Liver (tissue), 9 donors: ENCODE measurements around the gene NFIB. TPM values are rescaled to one million over a fixed set of nuclear protein-coding genes. Genes with fewer than 3 reads are reported as not detected.
A peak's percentile ranks its signal among the peaks of the same experiment; 100 is the strongest.

Experiments
- DNase-seq: peaks from one replicate; pipeline ENCODE4 v3.0.0-alpha.2; 2017; ENCODE audit warnings: low spot score
- H3K27ac ChIP-seq, 2 donors: one replicate each; pipeline ENCODE4 v1.7.0; 2013; ENCODE audit warnings: inconsistent platforms in 2 of 2, low read length in 2 of 2, control low read depth in 1 of 2, low read depth in 1 of 2, mild to moderate bottlenecking in 1 of 2
- H3K27me3 ChIP-seq, 4 donors: one replicate each; pipeline versions ENCODE4 v1.6.1 to v1.7.0; 2013; ENCODE audit warnings: low read length in 3 of 4, inconsistent platforms in 1 of 4, mild to moderate bottlenecking in 1 of 4, moderate library complexity in 1 of 4; ENCODE audit not compliant: control insufficient read depth in 4 of 4, insufficient read depth in 4 of 4
- H3K36me3 ChIP-seq, 4 donors: one replicate each; pipeline versions ENCODE4 v1.6.1 to v1.7.0; 2013; ENCODE audit warnings: low read length in 3 of 4, mild to moderate bottlenecking in 3 of 4, low read depth in 1 of 4, moderate library complexity in 1 of 4; ENCODE audit not compliant: control insufficient read depth in 4 of 4, insufficient read depth in 3 of 4
- H3K4me1 ChIP-seq, 4 donors: one replicate each; pipeline versions ENCODE4 v1.6.1 to v1.7.0; 2013; ENCODE audit warnings: low read length in 3 of 4, mild to moderate bottlenecking in 3 of 4, moderate library complexity in 1 of 4; ENCODE audit not compliant: control insufficient read depth in 4 of 4, insufficient read depth in 4 of 4
- H3K4me3 ChIP-seq, 3 donors: one replicate each; pipeline versions ENCODE4 v1.6.1 to v1.7.0; 2013; ENCODE audit warnings: low read length in 3 of 3, control low read depth in 1 of 3, low read depth in 1 of 3, mild to moderate bottlenecking in 1 of 3
- H3K9ac ChIP-seq, 2 donors: one replicate each; pipeline ENCODE4 v1.7.0; 2013; ENCODE audit warnings: low read length in 2 of 2, mild to moderate bottlenecking in 2 of 2, moderate library complexity in 2 of 2, control low read depth in 1 of 2, low read depth in 1 of 2
- H3K9me3 ChIP-seq, 4 donors: one replicate each; pipeline versions ENCODE4 v1.6.1 to v1.7.0; 2013; ENCODE audit warnings: low read length in 3 of 4; ENCODE audit not compliant: control insufficient read depth in 4 of 4
- CTCF ChIP-seq: fragments of 150-350 bp; IDR thresholded peaks from 2 replicates; pipeline ENCODE4 v1.5.1; 2017; ENCODE audit warnings: improper control_type of control experiment, low read depth, low read length; ENCODE audit not compliant: missing input control
- EGR1 ChIP-seq, 2 donors: IDR thresholded peaks; 2 replicates each; pipeline ENCODE4 v1.6.1; 2016 to 2018; ENCODE audit warnings: antibody characterized with exemption in 2 of 2, low read depth in 2 of 2
- FOXA1 ChIP-seq: IDR thresholded peaks from 2 replicates; pipeline ENCODE4 v1.6.1; 2016; ENCODE audit warnings: antibody characterized with exemption
- GABPA ChIP-seq, 2 donors: IDR thresholded peaks in 1 of 2; conservative IDR thresholded peaks in 1 of 2; 2 replicates each; pipeline ENCODE4 v1.6.1; 2016; ENCODE audit warnings: antibody characterized with exemption in 2 of 2, mild to moderate bottlenecking in 1 of 2, moderate library complexity in 1 of 2
- HNF4A ChIP-seq, 2 donors: conservative IDR thresholded peaks; 2 replicates each; pipeline ENCODE4 v1.6.1; 2016; ENCODE audit warnings: antibody characterized with exemption in 2 of 2, mild to moderate bottlenecking in 2 of 2
- HNF4G ChIP-seq: IDR thresholded peaks from 2 replicates; pipeline ENCODE4 v1.6.1; 2016; ENCODE audit warnings: antibody characterized with exemption
- NR2F2 ChIP-seq: IDR thresholded peaks from 2 replicates; pipeline ENCODE4 v1.6.1; 2016; ENCODE audit warnings: antibody characterized with exemption
- RAD21 ChIP-seq, 2 donors: IDR thresholded peaks; 2 replicates each; pipeline ENCODE4 v1.6.1; 2016; ENCODE audit warnings: antibody characterized with exemption in 2 of 2, mild to moderate bottlenecking in 2 of 2
- RXRA ChIP-seq, 2 donors: IDR thresholded peaks; 2 replicates each; pipeline ENCODE4 v1.6.1; 2017 to 2018; ENCODE audit warnings: antibody characterized with exemption in 2 of 2, mild to moderate bottlenecking in 1 of 2
- TAF1 ChIP-seq: conservative IDR thresholded peaks from 2 replicates; pipeline ENCODE4 v1.6.1; 2016; ENCODE audit warnings: antibody characterized with exemption, mild to moderate bottlenecking
- YY1 ChIP-seq: IDR thresholded peaks from 2 replicates; pipeline ENCODE4 v1.6.1; 2016; ENCODE audit warnings: antibody characterized with exemption, mild to moderate bottlenecking
- ZBTB33 ChIP-seq: IDR thresholded peaks from 2 replicates; pipeline ENCODE4 v1.6.1; 2016; ENCODE audit warnings: antibody characterized with exemption
- WGBS: extraction: QIAGEN DNeasy Blood & Tissue Kit; methylation state at CpG from one replicate; pipeline ENCODE4 v1.1.7; 2013; 5-methylcytosine and 5-hydroxymethylcytosine counted together
- polyA plus RNA-seq, 2 donors: library from polyadenylated mRNA; stranded (reverse) in 1 of 2; unstranded in 1 of 2; fragments of 200-250 nt in 1 of 2; fragments of >200 nt in 1 of 2; fragmentation: Nextera tagmentation in 1 of 2; extraction: Ambion mirVana in 1 of 2; gene quantifications; one replicate each; pipeline versions ENCODE4 v1.2.1 to v1.2.3, GENCODE V29; 2013 to 2015
- total RNA-seq, 2 donors: library from RNA; depleted of rRNA; stranded (reverse); fragments of >200 nt; gene quantifications; one replicate each; pipeline ENCODE4 v1.2.3, GENCODE V29; 2014
- TF ChIP-seq, protein P1 (sequence below): IDR thresholded peaks from 2 replicates; pipeline ENCODE4 v1.6.1; 2016; ENCODE audit warnings: antibody characterized with exemption
- TF ChIP-seq, protein P2 (sequence below): IDR thresholded peaks from 2 replicates; pipeline ENCODE4 v1.6.1; 2016; ENCODE audit warnings: antibody characterized with exemption
- donor health status: healthy.
- donor health status: healthy.
- donor health status: healthy.
- donor health status: healthy.
- donor health status: healthy.

Gene NFIB
- total and polyA plus RNA-seq, 4 donors, result 3.2 to 23.2 (median 8.0) TPM

GRCh38 chr9:14313378-14313940 lies 482 bp downstream of the NFIB start:
- peak overlapping the region; percentile 98 to 99 for H3K27ac ChIP-seq
- DNase-seq, result peak; percentile 42
- H3K4me3 ChIP-seq, result peak overlapping the region; percentile 73 to 95 (median 91)
- H3K27me3 ChIP-seq, result no peaks in the 10 kb centered on the region
- under 1% methylated on average over 33 of the region's 33 CpGs for WGBS
- peak overlapping the region; percentile 86 to 98 for H3K9ac ChIP-seq
- no peak for TF ChIP-seq EGR1 (IDR thresholded peaks at IDR 0.05; ENCODE audit: low read depth in 2 of 2)
- TF ChIP-seq RAD21 (IDR thresholded peaks at IDR 0.05), result peak in 1 of 2 donors; percentile 10
- TF ChIP-seq RXRA (IDR thresholded peaks at IDR 0.05), result no peak
- no peak for TF ChIP-seq NR2F2
- TF ChIP-seq CTCF, result no peak
- no peaks in the 10 kb centered on the region for H3K9me3 ChIP-seq
- no peaks in the 10 kb centered on the region for H3K36me3 ChIP-seq
- H3K4me1 ChIP-seq, result peaks cover 7 to 40% (median 25%) of the 10 kb centered on the region in 4 donors

- H3K4me1 ChIP-seq, result peaks cover 6 to 36% (median 21%) of the 10 kb centered on the region in 4 donors
- H3K9ac ChIP-seq, result peak overlapping the region; percentile 86 to 98
- TF ChIP-seq RXRA (IDR thresholded peaks at IDR 0.05), result no peak
- no peak for TF ChIP-seq FOXA1
- no peak for TF ChIP-seq HNF4A (conservative IDR thresholded peaks at IDR 0.05)
- TF ChIP-seq, protein P1, sequence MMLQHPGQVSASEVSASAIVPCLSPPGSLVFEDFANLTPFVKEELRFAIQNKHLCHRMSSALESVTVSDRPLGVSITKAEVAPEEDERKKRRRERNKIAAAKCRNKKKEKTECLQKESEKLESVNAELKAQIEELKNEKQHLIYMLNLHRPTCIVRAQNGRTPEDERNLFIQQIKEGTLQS, result no peak
- no peak for TF ChIP-seq ZBTB33
- DNase-seq, result no peak
- H3K27ac ChIP-seq, result peak overlapping the region; percentile 98 to 99
- peak overlapping the region; percentile 83 to 95 (median 91) for H3K4me3 ChIP-seq
- no peaks in the 10 kb centered on the region for H3K9me3 ChIP-seq
- 2% methylated on average over 56 of the region's 56 CpGs for WGBS
- H3K36me3 ChIP-seq, result no peaks in the 10 kb centered on the region
- H3K27me3 ChIP-seq, result no peaks in the 10 kb centered on the region
These were observed 1.1 kb downstream of the NFIB start for GRCh38 chr9:14312719-14313377.

GRCh38 chr9:14311956-14312685 lies 1.8 kb downstream of the NFIB start:
- Histone ChIP-seq H3K4me1 (peaks cover 4 to 29% (median 17%) of the 10 kb centered on the region in 4 donors), H3K9ac (peak overlapping the region; percentile 86 to 96), H3K27ac (peak overlapping the region; percentile 98 to 99), H3K36me3 (peaks cover 0 to 3% (median 1%) of the 10 kb centered on the region in 4 donors), H3K27me3 (no peaks in the 10 kb centered on the region), H3K9me3 (no peaks in the 10 kb centered on the region), H3K4me3 (peak overlapping the region; percentile 83 to 95 (median 91))
- TF ChIP-seq GABPA (IDR thresholded peaks at IDR 0.05 in 1 of 2, conservative IDR thresholded peaks at IDR 0.05 in 1 of 2) (no peak), NR2F2 (no peak), YY1 (peak; percentile 8), TAF1 (no peak), HNF4G (no peak)
- TF ChIP-seq, protein P2, sequence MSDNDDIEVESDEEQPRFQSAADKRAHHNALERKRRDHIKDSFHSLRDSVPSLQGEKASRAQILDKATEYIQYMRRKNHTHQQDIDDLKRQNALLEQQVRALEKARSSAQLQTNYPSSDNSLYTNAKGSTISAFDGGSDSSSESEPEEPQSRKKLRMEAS, result no peak
- DNase-seq, result no peak
- WGBS, result 10% methylated on average over 10 of the region's 10 CpGs
